Activated CD8-positive, alpha-beta T cell treated with anti-CD3 and anti-CD28 coated beads, Interleukin-2, amount 10 ng/mL, durations not matched to agents 7 days and 5 days (primary cell): ENCODE results near the gene NLK. TPM values are rescaled to one million over a fixed set of nuclear protein-coding genes. Genes with fewer than 3 reads are reported as not detected.

Source experiments
- ATAC-seq: fragments of 150-1000 bp; cut with Tn5 transposase; one replicate; pipeline ENCODE4 v1.10.0; 2021; ENCODE audit warnings: moderate library complexity
- CTCF ChIA-PET: fragments of 350-600 bp; sonication (Branson Sonifier 250); formaldehyde crosslinking; loops from one replicate; lab custom pipeline; 2021; ENCODE audit warnings: antibody characterized with exemption; lab: Charles Lee
- POLR2A ChIA-PET: fragments of 350-600 bp; sonication (Branson Sonifier 250); formaldehyde crosslinking; loops from one replicate; lab custom pipeline; 2021; ENCODE audit warnings: antibody characterized with exemption; lab: Charles Lee
- DNase-seq: peaks from one replicate; pipeline ENCODE4 v3.0.0-alpha.2; 2020
- H3K27ac Mint-ChIP-seq: one replicate; pipeline ENCODE4 v1.8.0; 2021; ENCODE audit warnings: mild to moderate bottlenecking, mixed read lengths
- H3K27me3 Mint-ChIP-seq: one replicate; pipeline ENCODE4 v1.8.0; 2021; ENCODE audit warnings: low read depth, mixed read lengths
- H3K36me3 Mint-ChIP-seq: one replicate; pipeline ENCODE4 v1.8.0; 2021; ENCODE audit warnings: low read depth, mixed read lengths
- H3K4me1 Mint-ChIP-seq: one replicate; pipeline ENCODE4 v1.8.0; 2021; ENCODE audit warnings: low read depth, mixed read lengths
- H3K4me3 Mint-ChIP-seq: one replicate; pipeline ENCODE4 v1.8.0; 2021; ENCODE audit warnings: mild to moderate bottlenecking, mixed read lengths
- H3K9me3 Mint-ChIP-seq: one replicate; pipeline ENCODE4 v1.8.0; 2022; ENCODE audit warnings: mixed read lengths; ENCODE audit not compliant: insufficient read depth
- total RNA-seq, 2 experiments: library from RNA; stranded (reverse); gene quantifications; one replicate each; pipeline ENCODE4 v1.2.3, GENCODE V29; 2021

Gene NLK
- total RNA-seq, 2 experiments from 2014 or later, result 11.2 to 12.0 TPM

- Mint-ChIP-seq H3K27me3 (no peaks in the 10 kb centered on the region), H3K9me3 (no peaks in the 10 kb centered on the region), H3K36me3 (peaks cover 7% of the 10 kb centered on the region), H3K4me1 (peaks cover 26% of the 10 kb centered on the region), H3K4me3 (peak overlapping the region; percentile 61), H3K27ac (peak overlapping the region; percentile 77)
- ATAC-seq, result no peak
- DNase-seq, result no peak
- ChIA-PET CTCF (no interaction called here), POLR2A (no interaction called here)
Observed at GRCh38 chr17:28119046-28119445, 76.6 kb downstream of the NLK start.

GRCh38 chr17:28119560-28119959, 77.1 kb downstream of the NLK start:
- no peak overlapping the region for H3K4me3 Mint-ChIP-seq
- no peaks in the 10 kb centered on the region for H3K9me3 Mint-ChIP-seq
- H3K36me3 Mint-ChIP-seq, result peaks cover 7% of the 10 kb centered on the region
- peaks cover 26% of the 10 kb centered on the region for H3K4me1 Mint-ChIP-seq
- H3K27me3 Mint-ChIP-seq, result no peaks in the 10 kb centered on the region
- no peak for DNase-seq
- ChIA-PET CTCF (no interaction called here), POLR2A (interaction anchor here (0.6 kb wide), 1 partner anchor 10 kb away, joined by 3 read pairs; no protein-coding TSS in a partner anchor)
- no peak for ATAC-seq
- H3K27ac Mint-ChIP-seq, result no peak overlapping the region

GRCh38 chr17:28120766-28121165, 78.3 kb downstream of the NLK start:
- ATAC-seq, result no peak
- POLR2A ChIA-PET, result no interaction called here
- Mint-ChIP-seq H3K27ac (no peak overlapping the region), H3K4me1 (peaks cover 21% of the 10 kb centered on the region), H3K4me3 (no peak overlapping the region), H3K27me3 (no peaks in the 10 kb centered on the region), H3K9me3 (no peaks in the 10 kb centered on the region), H3K36me3 (peaks cover 7% of the 10 kb centered on the region)
- CTCF ChIA-PET, result no interaction called here
- DNase-seq, result no peak

GRCh38 chr17:28124962-28125361, 82.5 kb downstream of the NLK start:
- Mint-ChIP-seq H3K27me3 (no peaks in the 10 kb centered on the region), H3K27ac (no peak overlapping the region), H3K36me3 (peaks cover 5% of the 10 kb centered on the region), H3K4me1 (no peaks in the 10 kb centered on the region), H3K9me3 (no peaks in the 10 kb centered on the region), H3K4me3 (no peak overlapping the region)
- no peak for ATAC-seq
- ChIA-PET POLR2A (no interaction called here), CTCF (interaction anchor here (1.3 kb wide), 1 partner anchor 126 kb away, joined by 4 read pairs; no protein-coding TSS in a partner anchor)
- DNase-seq, result no peak

- POLR2A ChIA-PET, result no interaction called here
- DNase-seq, result no peak
- H3K4me3 Mint-ChIP-seq, result no peak overlapping the region
- no peaks in the 10 kb centered on the region for H3K4me1 Mint-ChIP-seq
- no peak overlapping the region for H3K27ac Mint-ChIP-seq
- H3K36me3 Mint-ChIP-seq, result peaks cover 5% of the 10 kb centered on the region
- no peaks in the 10 kb centered on the region for H3K9me3 Mint-ChIP-seq
- no peaks in the 10 kb centered on the region for H3K27me3 Mint-ChIP-seq
- ATAC-seq, result no peak
- CTCF ChIA-PET, result interaction anchor here (1.3 kb wide), 1 partner anchor 125 kb away, joined by 4 read pairs; no protein-coding TSS in a partner anchor
Observed at GRCh38 chr17:28125526-28126378, 83.3 kb downstream of the NLK start.

GRCh38 chr17:28127196-28127595, 84.7 kb downstream of the NLK start:
- ChIA-PET POLR2A (no interaction called here), CTCF (no interaction called here)
- Mint-ChIP-seq H3K4me3 (no peak overlapping the region), H3K27me3 (no peaks in the 10 kb centered on the region), H3K36me3 (peaks cover 7% of the 10 kb centered on the region), H3K9me3 (no peaks in the 10 kb centered on the region), H3K27ac (no peak overlapping the region), H3K4me1 (no peaks in the 10 kb centered on the region)
- DNase-seq (no peak), ATAC-seq (no peak)

- H3K4me3 Mint-ChIP-seq, result no peak overlapping the region
- H3K4me1 Mint-ChIP-seq, result no peaks in the 10 kb centered on the region
- no peak for ATAC-seq
- H3K27me3 Mint-ChIP-seq, result no peaks in the 10 kb centered on the region
- H3K9me3 Mint-ChIP-seq, result no peaks in the 10 kb centered on the region
- no peak overlapping the region for H3K27ac Mint-ChIP-seq
- H3K36me3 Mint-ChIP-seq, result peaks cover 12% of the 10 kb centered on the region
- POLR2A ChIA-PET, result no interaction called here
- CTCF ChIA-PET, result no interaction called here
- DNase-seq, result no peak
Observed at GRCh38 chr17:28128779-28129178, 86.3 kb downstream of the NLK start.

- Mint-ChIP-seq H3K9me3 (no peaks in the 10 kb centered on the region), H3K4me3 (no peak overlapping the region), H3K27ac (no peak overlapping the region), H3K36me3 (peaks cover 15% of the 10 kb centered on the region), H3K4me1 (no peaks in the 10 kb centered on the region), H3K27me3 (no peaks in the 10 kb centered on the region)
- POLR2A ChIA-PET, result no interaction called here
- no peak for DNase-seq
- CTCF ChIA-PET, result interaction anchor here (1.3 kb wide), 1 partner anchor 325 kb away, joined by 4 read pairs; no protein-coding TSS in a partner anchor
- ATAC-seq, result no peak
Observed at GRCh38 chr17:28130472-28130871, 88.0 kb downstream of the NLK start.

- DNase-seq (no peak), ATAC-seq (no peak)
- CTCF ChIA-PET, result no interaction called here
- POLR2A ChIA-PET, result no interaction called here
- H3K4me1 Mint-ChIP-seq, result no peaks in the 10 kb centered on the region
- no peaks in the 10 kb centered on the region for H3K27me3 Mint-ChIP-seq
- H3K9me3 Mint-ChIP-seq, result no peaks in the 10 kb centered on the region
- peaks cover 15% of the 10 kb centered on the region for H3K36me3 Mint-ChIP-seq
- no peak overlapping the region for H3K4me3 Mint-ChIP-seq
- no peak overlapping the region for H3K27ac Mint-ChIP-seq
Observed at GRCh38 chr17:28131599-28131998, 89.1 kb downstream of the NLK start.

- DNase-seq (no peak), ATAC-seq (no peak)
- ChIA-PET CTCF (no interaction called here), POLR2A (no interaction called here)
- H3K36me3 Mint-ChIP-seq, result peaks cover 15% of the 10 kb centered on the region
- no peaks in the 10 kb centered on the region for H3K9me3 Mint-ChIP-seq
- H3K4me3 Mint-ChIP-seq, result no peak overlapping the region
- H3K27ac Mint-ChIP-seq, result no peak overlapping the region
- no peaks in the 10 kb centered on the region for H3K4me1 Mint-ChIP-seq
- H3K27me3 Mint-ChIP-seq, result no peaks in the 10 kb centered on the region
Observed at GRCh38 chr17:28133562-28133970, 91.1 kb downstream of the NLK start.

GRCh38 chr17:28136923-28137322, 94.4 kb downstream of the NLK start:
- ATAC-seq (no peak), DNase-seq (no peak)
- H3K36me3 Mint-ChIP-seq, result peaks cover 15% of the 10 kb centered on the region
- no peaks in the 10 kb centered on the region for H3K9me3 Mint-ChIP-seq
- ChIA-PET CTCF (no interaction called here), POLR2A (no interaction called here)
- no peaks in the 10 kb centered on the region for H3K4me1 Mint-ChIP-seq
- H3K27me3 Mint-ChIP-seq, result no peaks in the 10 kb centered on the region
- no peak overlapping the region for H3K27ac Mint-ChIP-seq
- H3K4me3 Mint-ChIP-seq, result no peak overlapping the region

- ATAC-seq, result no peak
- DNase-seq, result no peak
- ChIA-PET POLR2A (no interaction called here), CTCF (interaction anchor here (1.1 kb wide), 1 partner anchor 9 kb away, joined by 3 read pairs; no protein-coding TSS in a partner anchor)
- H3K4me1 Mint-ChIP-seq, result no peaks in the 10 kb centered on the region
- peaks cover 4% of the 10 kb centered on the region for H3K36me3 Mint-ChIP-seq
- H3K27me3 Mint-ChIP-seq, result no peaks in the 10 kb centered on the region
- no peaks in the 10 kb centered on the region for H3K9me3 Mint-ChIP-seq
- no peak overlapping the region for H3K27ac Mint-ChIP-seq
- H3K4me3 Mint-ChIP-seq, result no peak overlapping the region
Observed at GRCh38 chr17:28139822-28140221, 97.3 kb downstream of the NLK start.
